Neural cell (in vitro differentiated cells): Measurements from ENCODE around the gene VSIR. TPM values are rescaled to one million over a fixed set of nuclear protein-coding genes. Genes with fewer than 3 reads are reported as not detected.

Experiments
- H2AFZ ChIP-seq: fragments of 200-600, 300-800 bp; sonication (generic), shearing (Covaris generic); 2 replicates; pipeline ENCODE4 v1.6.0; 2014; ENCODE audit warnings: low read depth, mild to moderate bottlenecking, antibody characterized with exemption, low read length, moderate library complexity
- H3F3A ChIP-seq: fragments of 200-600 bp; shearing (Covaris generic); 2 replicates; pipeline ENCODE4 v1.6.1; 2016; ENCODE audit warnings: mild to moderate bottlenecking, moderate library complexity, mixed read lengths, antibody characterized with exemption, low read length; ENCODE audit not compliant: insufficient read depth, poor library complexity, severe bottlenecking
- H3K27ac ChIP-seq: fragments of 200-600, 300-800 bp; sonication (generic), shearing (Covaris generic); 2 replicates; pipeline ENCODE4 v1.5.1; 2014; ENCODE audit warnings: mild to moderate bottlenecking, low read length, moderate library complexity
- H3K27me3 ChIP-seq: fragments of 300-800, 200-600 bp; sonication (generic), shearing (Covaris generic); 2 replicates; pipeline ENCODE4 v1.6.0; 2014; ENCODE audit warnings: mild to moderate bottlenecking, low read depth, low read length, moderate library complexity; ENCODE audit not compliant: insufficient read depth
- H3K36me3 ChIP-seq: fragments of 300-800, 200-600 bp; sonication (generic), shearing (Covaris generic); 2 replicates; pipeline ENCODE4 v1.5.1; 2014; ENCODE audit warnings: mild to moderate bottlenecking, antibody characterized with exemption, low read length, moderate library complexity; ENCODE audit not compliant: insufficient read depth
- H3K4me2 ChIP-seq: fragments of 300-800, 200-600 bp; sonication (generic), shearing (Covaris generic); 2 replicates; pipeline ENCODE4 v1.6.0; 2014; ENCODE audit warnings: mild to moderate bottlenecking, low read length
- H3K4me3 ChIP-seq: fragments of 300-800, 200-600 bp; sonication (generic), shearing (Covaris generic); 2 replicates; pipeline ENCODE4 v1.5.1; 2014; ENCODE audit warnings: mild to moderate bottlenecking, low read length, moderate library complexity
- H3K79me2 ChIP-seq: fragments of 200-600 bp; shearing (Covaris generic); replicated peaks from 2 replicates; pipeline ENCODE4 v1.6.0; 2014; ENCODE audit warnings: mild to moderate bottlenecking, low read length, moderate library complexity; ENCODE audit not compliant: insufficient read depth
- H3K9ac ChIP-seq: fragments of 300-800, 200-600 bp; sonication (generic), shearing (Covaris generic); 2 replicates; pipeline ENCODE4 v1.6.1; 2016; ENCODE audit warnings: mild to moderate bottlenecking, low read length, mixed read lengths
- H3K9me2 ChIP-seq: fragments of 200-600 bp; shearing (Covaris generic); 2 replicates; pipeline ENCODE4 v1.6.1; 2016; ENCODE audit warnings: mild to moderate bottlenecking, low read length, mixed read lengths; ENCODE audit not compliant: insufficient read depth
- H3K9me3 ChIP-seq: fragments of 200-600, 300-800 bp; sonication (generic), shearing (Covaris generic); 2 replicates; pipeline ENCODE4 v1.6.1; 2016; ENCODE audit warnings: mild to moderate bottlenecking, mixed run types, low read length, moderate library complexity, mixed read lengths
- H4K20me1 ChIP-seq: fragments of 200-600 bp; shearing (Covaris generic); 2 replicates; pipeline ENCODE4 v1.6.1; 2016; ENCODE audit warnings: mild to moderate bottlenecking, mixed run types; ENCODE audit not compliant: insufficient read depth
- EP300 ChIP-seq: fragments of 450-650 bp; conservative IDR thresholded peaks from 2 replicates; pipeline ENCODE4 v1.6.1; 2014; ENCODE audit warnings: antibody characterized with exemption, mild to moderate bottlenecking, moderate library complexity; ENCODE audit not compliant: poor library complexity, severe bottlenecking
- EZH2 ChIP-seq: fragments of 200-600, 300-800 bp; shearing (Covaris generic), sonication (generic); IDR thresholded peaks from 2 replicates; pipeline ENCODE4 v1.6.1; 2014; ENCODE audit warnings: antibody characterized with exemption, low read length, borderline replicate concordance, mild to moderate bottlenecking; ENCODE audit not compliant: insufficient read depth, poor library complexity, severe bottlenecking
- MXI1 ChIP-seq: fragments of 450-650 bp; conservative IDR thresholded peaks from 2 replicates; pipeline ENCODE4 v1.6.1; 2014; ENCODE audit warnings: antibody characterized with exemption, mild to moderate bottlenecking; ENCODE audit not compliant: poor library complexity, severe bottlenecking
- POLR2AphosphoS5 ChIP-seq: IDR thresholded peaks from 2 replicates; pipeline ENCODE4 v1.6.1; 2012
- RAD21 ChIP-seq: fragments of 450-650 bp; conservative IDR thresholded peaks from 2 replicates; pipeline ENCODE4 v1.6.1; 2014; ENCODE audit warnings: antibody characterized with exemption, mild to moderate bottlenecking, moderate library complexity
- SMC3 ChIP-seq: fragments of 450-650 bp; conservative IDR thresholded peaks from 2 replicates; pipeline ENCODE4 v1.6.1; 2014; ENCODE audit warnings: antibody characterized with exemption, mild to moderate bottlenecking, moderate library complexity; ENCODE audit not compliant: poor library complexity
- TAF1 ChIP-seq: IDR thresholded peaks from 2 replicates; pipeline ENCODE4 v1.6.1; 2012; ENCODE audit warnings: low read depth
- polyA plus RNA-seq: library from polyadenylated mRNA; depleted of rRNA; stranded (reverse); fragments of >200 nt; gene quantifications from 2 replicates; pipeline ENCODE4 v1.2.3, GENCODE V29; 2014
- TF ChIP-seq, protein P1 (sequence below): IDR thresholded peaks from 2 replicates; pipeline ENCODE4 v1.6.1; 2012; ENCODE audit warnings: borderline replicate concordance
- TF ChIP-seq, protein P2 (sequence below): fragments of 450-650 bp; IDR thresholded peaks from 2 replicates; pipeline ENCODE4 v1.5.1; 2014; ENCODE audit warnings: antibody characterized with exemption, mild to moderate bottlenecking, moderate library complexity; ENCODE audit not compliant: poor library complexity, severe bottlenecking

The VSIR gene
- polyA plus RNA-seq, 1 donor from 2014 or later, result not detected

DNA sequence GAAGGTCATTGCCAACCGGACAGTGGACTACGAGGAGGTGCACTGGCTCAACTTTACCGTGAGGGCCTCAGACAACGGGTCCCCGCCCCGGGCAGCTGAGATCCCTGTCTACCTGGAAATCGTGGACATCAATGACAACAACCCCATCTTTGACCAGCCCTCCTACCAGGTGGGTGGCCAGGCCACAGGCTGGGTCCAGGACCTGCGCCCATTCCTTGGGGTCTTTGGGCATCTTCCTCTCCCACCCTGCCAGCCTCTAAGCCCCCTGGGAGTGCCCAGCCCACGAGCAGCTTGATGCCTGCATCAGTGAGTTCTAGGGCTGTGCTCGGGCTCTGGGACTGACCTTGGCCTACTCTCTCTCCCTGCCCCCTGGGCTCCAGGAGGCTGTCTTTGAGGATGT, 25.8 kb upstream of the VSIR start:
- H4K20me1 ChIP-seq, result no peaks in the 10 kb centered on the region
- H3K36me3 ChIP-seq, result no peaks in the 10 kb centered on the region
- H3K9me3 ChIP-seq, result no peaks in the 10 kb centered on the region
- H3K9ac ChIP-seq, result no peak overlapping the region
- H3K79me2 ChIP-seq, result no peaks in the 10 kb centered on the region
- no peak overlapping the region for H3K4me3 ChIP-seq
- H2AFZ ChIP-seq, result no peak overlapping the region
- H3K27me3 ChIP-seq, result no peaks in the 10 kb centered on the region
- no peak overlapping the region for H3K27ac ChIP-seq
- no peaks in the 10 kb centered on the region for H3F3A ChIP-seq
- H3K9me2 ChIP-seq, result no peaks in the 10 kb centered on the region
- no peak overlapping the region for H3K4me2 ChIP-seq
- TF ChIP-seq RAD21, result no peak
- TF ChIP-seq EZH2, result no peak
- TF ChIP-seq, protein P1, sequence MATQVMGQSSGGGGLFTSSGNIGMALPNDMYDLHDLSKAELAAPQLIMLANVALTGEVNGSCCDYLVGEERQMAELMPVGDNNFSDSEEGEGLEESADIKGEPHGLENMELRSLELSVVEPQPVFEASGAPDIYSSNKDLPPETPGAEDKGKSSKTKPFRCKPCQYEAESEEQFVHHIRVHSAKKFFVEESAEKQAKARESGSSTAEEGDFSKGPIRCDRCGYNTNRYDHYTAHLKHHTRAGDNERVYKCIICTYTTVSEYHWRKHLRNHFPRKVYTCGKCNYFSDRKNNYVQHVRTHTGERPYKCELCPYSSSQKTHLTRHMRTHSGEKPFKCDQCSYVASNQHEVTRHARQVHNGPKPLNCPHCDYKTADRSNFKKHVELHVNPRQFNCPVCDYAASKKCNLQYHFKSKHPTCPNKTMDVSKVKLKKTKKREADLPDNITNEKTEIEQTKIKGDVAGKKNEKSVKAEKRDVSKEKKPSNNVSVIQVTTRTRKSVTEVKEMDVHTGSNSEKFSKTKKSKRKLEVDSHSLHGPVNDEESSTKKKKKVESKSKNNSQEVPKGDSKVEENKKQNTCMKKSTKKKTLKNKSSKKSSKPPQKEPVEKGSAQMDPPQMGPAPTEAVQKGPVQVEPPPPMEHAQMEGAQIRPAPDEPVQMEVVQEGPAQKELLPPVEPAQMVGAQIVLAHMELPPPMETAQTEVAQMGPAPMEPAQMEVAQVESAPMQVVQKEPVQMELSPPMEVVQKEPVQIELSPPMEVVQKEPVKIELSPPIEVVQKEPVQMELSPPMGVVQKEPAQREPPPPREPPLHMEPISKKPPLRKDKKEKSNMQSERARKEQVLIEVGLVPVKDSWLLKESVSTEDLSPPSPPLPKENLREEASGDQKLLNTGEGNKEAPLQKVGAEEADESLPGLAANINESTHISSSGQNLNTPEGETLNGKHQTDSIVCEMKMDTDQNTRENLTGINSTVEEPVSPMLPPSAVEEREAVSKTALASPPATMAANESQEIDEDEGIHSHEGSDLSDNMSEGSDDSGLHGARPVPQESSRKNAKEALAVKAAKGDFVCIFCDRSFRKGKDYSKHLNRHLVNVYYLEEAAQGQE, result no peak

DNA sequence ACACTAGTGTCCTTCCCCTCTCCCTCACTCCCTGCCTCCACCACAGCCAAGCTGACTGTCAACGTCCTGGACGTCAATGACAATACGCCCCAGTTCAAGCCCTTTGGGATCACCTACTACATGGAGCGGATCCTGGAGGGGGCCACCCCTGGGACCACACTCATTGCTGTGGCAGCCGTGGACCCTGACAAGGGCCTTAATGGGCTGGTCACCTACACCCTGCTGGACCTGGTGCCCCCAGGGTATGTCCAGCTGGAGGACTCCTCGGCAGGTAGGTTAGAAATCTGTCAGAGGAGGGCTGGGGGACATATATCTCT, 24.9 kb upstream of the VSIR start:
- Histone ChIP-seq H3K9me3 (no peaks in the 10 kb centered on the region), H3F3A (no peaks in the 10 kb centered on the region), H3K4me3 (no peak overlapping the region), H3K27me3 (no peaks in the 10 kb centered on the region), H2AFZ (no peak overlapping the region), H3K9ac (no peak overlapping the region), H3K4me2 (no peak overlapping the region), H4K20me1 (no peaks in the 10 kb centered on the region), H3K36me3 (no peaks in the 10 kb centered on the region), H3K9me2 (no peaks in the 10 kb centered on the region), H3K27ac (no peak overlapping the region), H3K79me2 (no peaks in the 10 kb centered on the region)
- TF ChIP-seq SMC3 (no peak), EP300 (no peak), MXI1 (no peak), POLR2AphosphoS5 (no peak), TAF1 (no peak), RAD21 (no peak), EZH2 (no peak)
- TF ChIP-seq, protein P2, sequence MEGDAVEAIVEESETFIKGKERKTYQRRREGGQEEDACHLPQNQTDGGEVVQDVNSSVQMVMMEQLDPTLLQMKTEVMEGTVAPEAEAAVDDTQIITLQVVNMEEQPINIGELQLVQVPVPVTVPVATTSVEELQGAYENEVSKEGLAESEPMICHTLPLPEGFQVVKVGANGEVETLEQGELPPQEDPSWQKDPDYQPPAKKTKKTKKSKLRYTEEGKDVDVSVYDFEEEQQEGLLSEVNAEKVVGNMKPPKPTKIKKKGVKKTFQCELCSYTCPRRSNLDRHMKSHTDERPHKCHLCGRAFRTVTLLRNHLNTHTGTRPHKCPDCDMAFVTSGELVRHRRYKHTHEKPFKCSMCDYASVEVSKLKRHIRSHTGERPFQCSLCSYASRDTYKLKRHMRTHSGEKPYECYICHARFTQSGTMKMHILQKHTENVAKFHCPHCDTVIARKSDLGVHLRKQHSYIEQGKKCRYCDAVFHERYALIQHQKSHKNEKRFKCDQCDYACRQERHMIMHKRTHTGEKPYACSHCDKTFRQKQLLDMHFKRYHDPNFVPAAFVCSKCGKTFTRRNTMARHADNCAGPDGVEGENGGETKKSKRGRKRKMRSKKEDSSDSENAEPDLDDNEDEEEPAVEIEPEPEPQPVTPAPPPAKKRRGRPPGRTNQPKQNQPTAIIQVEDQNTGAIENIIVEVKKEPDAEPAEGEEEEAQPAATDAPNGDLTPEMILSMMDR, result no peak
- TF ChIP-seq, protein P1, result no peak
